GM23338 (cell line): ENCODE measurements around the gene FHAD1. TPM values are rescaled to one million over a fixed set of nuclear protein-coding genes. Genes with fewer than 3 reads are reported as not detected.

Experiments
- ATAC-seq: fragments of 200-7000 bp; cut with Tn5 transposase; 3 replicates; pipeline ENCODE4 v1.9.1; 2020
- DNase-seq: peaks from one replicate; pipeline ENCODE4 v3.0.0-alpha.2; 2015; ENCODE audit warnings: low spot score
- H2AFZ ChIP-seq: fragments of 200-600 bp; sonication (generic); 2 replicates; pipeline ENCODE4 v1.8.0; 2016; ENCODE audit warnings: antibody characterized with exemption, mild to moderate bottlenecking, moderate library complexity
- H3F3A ChIP-seq: fragments of 200-600 bp; sonication (generic); replicated peaks from 2 replicates; pipeline ENCODE4 v1.8.0; 2017; ENCODE audit warnings: antibody characterized with exemption, mixed run types, low read depth
- H3K27ac ChIP-seq: fragments of 200-600 bp; sonication (generic); 2 replicates; pipeline ENCODE4 v1.6.1; 2016; ENCODE audit warnings: low read depth
- H3K27me3 ChIP-seq: fragments of 200-600 bp; sonication (generic); 2 replicates; pipeline ENCODE4 v1.8.0; 2016; ENCODE audit warnings: mild to moderate bottlenecking, mixed run types, moderate library complexity; ENCODE audit not compliant: insufficient read depth
- H3K36me3 ChIP-seq: fragments of 200-600 bp; sonication (generic); 2 replicates; pipeline ENCODE4 v1.8.0; 2016; ENCODE audit warnings: mild to moderate bottlenecking; ENCODE audit not compliant: insufficient read depth
- H3K4me1 ChIP-seq: fragments of 200-600 bp; sonication (generic); 2 replicates; pipeline ENCODE4 v1.8.0; 2016; ENCODE audit warnings: mild to moderate bottlenecking, moderate library complexity; ENCODE audit not compliant: insufficient read depth
- H3K4me2 ChIP-seq: fragments of 200-600 bp; sonication (generic); 2 replicates; pipeline ENCODE4 v1.7.1; 2017; ENCODE audit warnings: mixed run types
- H3K4me3 ChIP-seq: fragments of 200-600 bp; sonication (generic); 2 replicates; pipeline ENCODE4 v1.6.1; 2016; ENCODE audit warnings: mixed run types
- H3K79me2 ChIP-seq: fragments of 200-600 bp; sonication (generic); replicated peaks from 2 replicates; pipeline ENCODE4 v1.8.0; 2017; ENCODE audit warnings: mild to moderate bottlenecking; ENCODE audit not compliant: insufficient read depth
- H3K9me2 ChIP-seq: fragments of 200-600 bp; sonication (generic); 2 replicates; pipeline ENCODE4 v1.8.0; 2017; ENCODE audit not compliant: insufficient read depth
- H4K20me1 ChIP-seq: fragments of 200-600 bp; sonication (generic); replicated peaks from 2 replicates; pipeline ENCODE4 v1.8.0; 2017; ENCODE audit warnings: mild to moderate bottlenecking; ENCODE audit not compliant: insufficient read depth
- H3K27ac Mint-ChIP-seq: 2 replicates; pipeline ENCODE4 v1.8.0; 2020; ENCODE audit warnings: inconsistent platforms, mild to moderate bottlenecking, moderate library complexity, mixed read lengths
- H3K27me3 Mint-ChIP-seq: 3 replicates; pipeline ENCODE4 v1.8.0; 2022; ENCODE audit warnings: low read depth, mild to moderate bottlenecking, moderate library complexity, mixed read lengths, inconsistent platforms; ENCODE audit not compliant: insufficient read depth, poor library complexity
- H3K36me3 Mint-ChIP-seq: 3 replicates; pipeline ENCODE4 v1.8.0; 2021; ENCODE audit warnings: low read depth, mild to moderate bottlenecking, inconsistent platforms, moderate library complexity, mixed read lengths
- H3K4me1 Mint-ChIP-seq: 3 replicates; pipeline ENCODE4 v1.8.0; 2020; ENCODE audit warnings: mild to moderate bottlenecking, inconsistent platforms, mixed read lengths
- H3K4me3 Mint-ChIP-seq: 3 replicates; pipeline ENCODE4 v1.8.0; 2021; ENCODE audit warnings: moderate library complexity, mild to moderate bottlenecking, inconsistent platforms, mixed read lengths
- H3K9me3 Mint-ChIP-seq: 3 replicates; pipeline ENCODE4 v1.8.0; 2020; ENCODE audit warnings: moderate library complexity, mild to moderate bottlenecking, inconsistent platforms, mixed read lengths
- CREB1 ChIP-seq: fragments of 250-450 bp; sonication (Bioruptor Pico); IDR thresholded peaks from 2 replicates; pipeline ENCODE4 v1.5.0; 2020; ENCODE audit warnings: low read depth, mild to moderate bottlenecking, moderate library complexity
- EZH2 ChIP-seq: fragments of 200-600 bp; sonication (generic); IDR thresholded peaks from one replicate; pipeline ENCODE4 v1.8.0; 2017; ENCODE audit warnings: antibody characterized with exemption, mild to moderate bottlenecking, low read depth; ENCODE audit not compliant: unreplicated experiment
- EZH2phosphoT487 ChIP-seq: fragments of 200-600 bp; sonication (generic); IDR thresholded peaks from one replicate; pipeline ENCODE4 v1.8.1; 2018; ENCODE audit warnings: antibody characterized with exemption; ENCODE audit not compliant: unreplicated experiment
- JUNB ChIP-seq: IDR thresholded peaks from one replicate; pipeline ENCODE4 v1.6.1; 2016; ENCODE audit warnings: antibody characterized with exemption; ENCODE audit not compliant: unreplicated experiment
- NANOG ChIP-seq: IDR thresholded peaks from 2 replicates; pipeline ENCODE4 v1.6.1; 2016; ENCODE audit warnings: antibody characterized with exemption, borderline replicate concordance
- REST ChIP-seq: IDR thresholded peaks from one replicate; pipeline ENCODE4 v1.6.1; 2018; ENCODE audit warnings: antibody characterized with exemption; ENCODE audit not compliant: unreplicated experiment
- STAT1 ChIP-seq: IDR thresholded peaks from one replicate; pipeline ENCODE4 v1.6.1; 2016; ENCODE audit warnings: antibody characterized with exemption; ENCODE audit not compliant: unreplicated experiment
- ZNF462 ChIP-seq: fragments of 250-450 bp; sonication (Bioruptor Pico); IDR thresholded peaks from 2 replicates; pipeline ENCODE4 v1.5.0; 2020; ENCODE audit warnings: mild to moderate bottlenecking, moderate library complexity
- polyA plus RNA-seq: library from polyadenylated mRNA; unstranded; fragments of >200 nt; fragmentation: Nextera tagmentation; extraction: Ambion mirVana; gene quantifications from 2 replicates; pipeline ENCODE4 v1.2.1, GENCODE V29; 2016
- total RNA-seq: library from RNA; depleted of rRNA; stranded (reverse); fragments of >200 nt; shearing (Covaris generic); gene quantifications from 2 replicates; pipeline ENCODE4 v1.2.3, GENCODE V29; 2014

Gene FHAD1
- total and polyA plus RNA-seq, 2 experiments from 2014 or later: 1.8 to 3.3 TPM

DNA sequence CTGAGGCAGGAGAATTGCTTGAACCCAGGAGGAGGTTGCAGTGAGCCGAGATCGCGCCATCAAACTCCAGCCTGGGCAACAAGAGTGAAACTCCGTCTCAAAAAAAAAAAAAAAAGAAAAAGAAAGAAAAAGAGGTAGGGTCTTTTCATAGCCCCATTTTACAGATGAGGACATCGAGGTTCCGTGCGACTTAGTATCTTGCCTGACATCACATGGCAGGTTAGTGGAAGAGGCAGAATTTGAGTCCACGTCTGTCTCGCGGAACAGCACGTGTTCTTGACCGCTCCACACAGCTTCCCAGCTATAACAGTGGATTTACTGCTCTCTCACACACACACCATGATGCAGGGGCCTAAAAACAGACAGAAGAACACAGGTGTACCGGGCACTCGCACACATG, 192.3 kb downstream of the FHAD1 start (continued):
- TF ChIP-seq ZNF462 (CRISPR knock-in tag): no peak

- no peak for ATAC-seq
- TF ChIP-seq REST (no peak), EZH2phosphoT487 (no peak), STAT1 (no peak), EZH2 (no peak), JUNB (no peak), NANOG (no peak), CREB1 (CRISPR knock-in tag) (no peak)
These were observed 193.3 kb downstream of the FHAD1 start for GRCh38 chr1:15440357-15440756.

More at GRCh38 chr1:15440357-15440756, 193.3 kb downstream of the FHAD1 start:
- no peaks in the 10 kb centered on the region for H3K36me3 ChIP-seq
- H3K4me2 ChIP-seq: no peak overlapping the region
- no peaks in the 10 kb centered on the region for H3K79me2 ChIP-seq
- H3K27ac ChIP-seq: no peak overlapping the region
- H3K4me1 Mint-ChIP-seq: no peaks in the 10 kb centered on the region
- H3K4me3 ChIP-seq: no peak overlapping the region
- H3K27ac Mint-ChIP-seq: no peak overlapping the region
- no peaks in the 10 kb centered on the region for H3K36me3 Mint-ChIP-seq
- H3K4me3 Mint-ChIP-seq: no peak overlapping the region
- H2AFZ ChIP-seq: no peak overlapping the region
- DNase-seq: no peak
- H3F3A ChIP-seq: no peaks in the 10 kb centered on the region
- no peaks in the 10 kb centered on the region for H3K4me1 ChIP-seq
- H3K27me3 Mint-ChIP-seq: peaks cover 2% of the 10 kb centered on the region
- no peaks in the 10 kb centered on the region for H3K9me2 ChIP-seq
- no peaks in the 10 kb centered on the region for H3K27me3 ChIP-seq
- H3K9me3 Mint-ChIP-seq: no peaks in the 10 kb centered on the region
- H4K20me1 ChIP-seq: no peaks in the 10 kb centered on the region
